ENCODE data around the gene GALNT3.

Gene GALNT3

DNA sequence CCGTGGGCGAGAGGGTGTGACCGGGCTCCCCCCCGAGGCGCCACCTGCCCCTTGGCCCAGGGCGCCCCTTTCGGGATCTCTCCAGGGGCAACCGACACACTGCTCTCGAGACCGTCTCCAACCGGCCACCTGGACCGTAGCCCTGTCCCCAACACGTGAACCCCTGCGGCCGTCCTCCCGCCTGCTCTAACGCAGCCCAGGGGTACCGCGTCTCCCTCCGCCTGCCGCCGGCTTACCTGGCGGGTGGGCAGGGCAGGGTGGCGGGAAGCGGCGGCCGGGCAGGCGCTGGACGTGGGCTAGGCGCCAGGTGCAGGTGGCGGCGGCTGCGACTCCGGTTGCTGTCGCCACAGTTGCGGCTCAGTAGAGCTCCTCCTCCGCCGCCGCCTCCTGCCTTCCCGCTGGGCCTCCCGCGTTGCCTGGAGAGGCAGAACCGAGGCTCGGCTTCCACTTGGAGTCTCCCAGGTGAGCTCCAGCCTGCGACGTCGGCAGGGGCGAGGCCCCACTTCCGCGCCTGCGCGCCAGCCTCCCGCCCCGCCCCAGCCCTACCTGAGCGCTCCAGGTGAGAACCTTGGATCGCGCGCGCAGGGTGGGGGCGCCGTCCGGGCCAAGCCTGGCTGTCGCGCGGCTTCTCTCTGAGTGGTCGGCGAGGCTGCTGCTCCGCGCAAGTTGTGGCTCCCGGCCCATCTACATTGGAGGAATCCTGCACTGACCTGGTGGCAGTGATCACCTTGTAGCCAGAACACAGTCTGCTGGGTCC, at the start of gene GALNT3:
Gene GALNT3 (minus strand): TSS at position 469 of the 757 bp plus-strand sequence. CDS start 23,547 bp downstream, outside the sequence.
- H3K4me3 ChIP-seq (ENCODE audit: low read depth, low read length): peak within 1 kb of the TSS; percentile 56
- TF ChIP-seq, protein P1, sequence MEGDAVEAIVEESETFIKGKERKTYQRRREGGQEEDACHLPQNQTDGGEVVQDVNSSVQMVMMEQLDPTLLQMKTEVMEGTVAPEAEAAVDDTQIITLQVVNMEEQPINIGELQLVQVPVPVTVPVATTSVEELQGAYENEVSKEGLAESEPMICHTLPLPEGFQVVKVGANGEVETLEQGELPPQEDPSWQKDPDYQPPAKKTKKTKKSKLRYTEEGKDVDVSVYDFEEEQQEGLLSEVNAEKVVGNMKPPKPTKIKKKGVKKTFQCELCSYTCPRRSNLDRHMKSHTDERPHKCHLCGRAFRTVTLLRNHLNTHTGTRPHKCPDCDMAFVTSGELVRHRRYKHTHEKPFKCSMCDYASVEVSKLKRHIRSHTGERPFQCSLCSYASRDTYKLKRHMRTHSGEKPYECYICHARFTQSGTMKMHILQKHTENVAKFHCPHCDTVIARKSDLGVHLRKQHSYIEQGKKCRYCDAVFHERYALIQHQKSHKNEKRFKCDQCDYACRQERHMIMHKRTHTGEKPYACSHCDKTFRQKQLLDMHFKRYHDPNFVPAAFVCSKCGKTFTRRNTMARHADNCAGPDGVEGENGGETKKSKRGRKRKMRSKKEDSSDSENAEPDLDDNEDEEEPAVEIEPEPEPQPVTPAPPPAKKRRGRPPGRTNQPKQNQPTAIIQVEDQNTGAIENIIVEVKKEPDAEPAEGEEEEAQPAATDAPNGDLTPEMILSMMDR (IDR thresholded peaks at IDR 0.05; ENCODE audit: borderline replicate concordance, insufficient read depth, low read depth, low read length): no peak

DNA sequence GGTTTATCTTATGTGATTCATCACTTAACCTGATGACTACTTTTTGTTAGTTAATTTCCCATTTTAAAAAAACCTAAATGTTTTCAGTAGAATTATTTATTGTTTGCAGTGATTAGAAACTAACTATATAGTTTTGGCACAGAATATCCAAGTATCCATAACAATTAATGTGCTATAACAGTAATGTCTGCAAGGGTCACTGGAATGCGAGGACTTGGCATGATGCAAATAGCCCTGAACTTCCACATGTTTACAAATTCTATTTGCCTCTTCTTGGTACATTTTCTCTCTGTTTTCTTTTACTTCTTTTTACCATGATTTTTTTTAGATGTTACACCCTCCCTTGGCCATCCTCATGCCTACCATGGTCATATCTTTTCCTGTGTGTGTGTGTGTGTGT, 49.3 kb upstream of the GALNT3 start:
- TF ChIP-seq, protein P1 (IDR thresholded peaks at IDR 0.05; ENCODE audit: borderline replicate concordance, insufficient read depth, low read depth, low read length): no peak
- H3K4me3 ChIP-seq (ENCODE audit: low read depth, low read length): no peak overlapping the region

DNA sequence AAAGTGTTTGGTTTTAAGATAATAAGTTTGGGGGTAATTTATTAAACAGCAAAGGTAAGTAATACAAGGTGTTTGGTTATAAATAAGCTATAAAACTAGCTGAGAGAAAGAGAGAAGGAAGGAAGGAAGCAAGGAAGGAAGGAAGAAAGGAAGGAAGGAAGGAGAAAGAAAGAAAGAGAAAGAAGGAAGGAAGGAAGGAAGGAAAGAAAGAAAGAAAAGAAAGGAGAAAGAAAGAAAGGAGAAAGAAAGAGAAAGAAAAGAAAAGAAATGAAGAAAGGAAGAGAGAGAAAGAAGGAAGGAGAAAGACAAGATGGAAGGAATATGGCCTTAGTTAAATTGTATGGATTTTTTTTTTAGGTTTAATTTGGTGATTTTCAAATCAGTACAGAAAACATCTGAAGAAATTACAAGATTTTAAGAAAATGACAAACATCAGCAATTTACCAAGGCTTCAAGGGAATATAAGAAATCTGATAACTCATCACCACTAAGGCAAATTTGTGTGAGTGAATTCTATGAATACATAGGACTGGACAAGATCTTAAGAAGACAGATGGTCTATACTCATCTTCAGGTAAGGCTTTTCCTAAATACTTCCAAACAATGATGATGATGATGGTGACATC, 46.4 kb upstream of the GALNT3 start:
- TF ChIP-seq, protein P1 (IDR thresholded peaks at IDR 0.05; ENCODE audit: borderline replicate concordance, insufficient read depth, low read depth, low read length): no peak
- no peak overlapping the region for H3K4me3 ChIP-seq (ENCODE audit: low read depth, low read length)

DNA sequence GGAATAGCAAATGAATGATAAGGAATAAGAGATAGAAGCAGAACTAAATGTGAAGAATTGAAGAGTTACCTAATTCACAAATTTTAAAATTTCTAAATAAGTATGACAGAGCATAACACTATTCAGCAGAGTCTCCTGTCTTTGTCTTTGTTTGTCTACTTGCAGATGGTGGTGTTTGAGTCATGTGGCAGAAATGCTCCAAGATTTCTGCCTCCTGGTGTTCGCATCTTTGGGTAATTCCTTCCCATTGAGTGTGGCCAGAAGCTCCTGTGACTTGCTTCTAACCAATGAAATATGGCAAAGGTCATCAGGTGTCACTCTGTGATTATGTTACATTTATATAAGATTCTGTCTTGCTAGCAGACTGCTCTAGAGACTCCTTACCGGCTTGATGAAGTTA, 45.6 kb upstream of the GALNT3 start:
- no peak overlapping the region for H3K4me3 ChIP-seq (ENCODE audit: low read depth, low read length)
- TF ChIP-seq, protein P1 (IDR thresholded peaks at IDR 0.05; ENCODE audit: borderline replicate concordance, insufficient read depth, low read depth, low read length): no peak

DNA sequence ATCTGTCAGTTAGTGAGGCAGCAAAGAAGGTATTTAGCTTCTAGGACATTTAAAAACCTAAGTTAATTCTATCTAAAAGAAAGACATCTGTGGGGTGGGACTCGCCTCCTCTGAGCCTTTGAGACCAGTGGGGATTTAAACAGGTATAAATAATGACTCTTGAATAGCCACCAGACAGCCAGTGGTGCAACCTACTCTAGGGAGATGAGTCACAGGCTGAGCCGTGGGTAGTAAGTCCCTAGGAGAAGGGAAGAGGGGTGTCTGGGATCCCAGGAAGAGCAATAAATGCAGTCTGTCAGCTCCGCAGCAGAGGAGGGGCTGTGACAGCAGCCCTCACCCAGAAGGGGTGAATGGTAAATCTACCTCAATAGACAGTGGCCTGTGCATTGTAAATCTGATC, 43.1 kb upstream of the GALNT3 start:
- no peak overlapping the region for H3K4me3 ChIP-seq (ENCODE audit: low read depth, low read length)
- TF ChIP-seq, protein P1 (IDR thresholded peaks at IDR 0.05; ENCODE audit: borderline replicate concordance, insufficient read depth, low read depth, low read length): no peak

DNA sequence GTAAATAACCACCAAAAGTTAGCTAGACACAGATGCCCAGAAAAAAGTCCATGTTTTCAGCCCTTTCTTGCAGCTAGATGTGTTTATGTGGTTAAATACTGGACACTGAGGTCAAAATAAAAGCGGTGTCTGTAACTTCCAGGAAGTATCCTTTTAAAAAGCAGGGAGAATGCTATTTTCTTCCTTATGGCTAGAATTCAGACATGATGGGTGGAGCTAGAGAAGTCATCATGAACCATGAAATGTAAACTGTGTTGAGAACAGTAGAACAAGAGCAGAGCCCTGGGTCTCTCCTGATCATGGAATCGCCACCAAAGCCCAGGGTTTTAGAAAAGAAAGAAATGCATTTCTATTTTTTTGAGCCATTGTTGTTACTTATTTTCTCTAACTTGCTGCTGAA, 41.3 kb upstream of the GALNT3 start:
- TF ChIP-seq, protein P1 (IDR thresholded peaks at IDR 0.05; ENCODE audit: borderline replicate concordance, insufficient read depth, low read depth, low read length): no peak
- H3K4me3 ChIP-seq (ENCODE audit: low read depth, low read length): no peak overlapping the region

DNA sequence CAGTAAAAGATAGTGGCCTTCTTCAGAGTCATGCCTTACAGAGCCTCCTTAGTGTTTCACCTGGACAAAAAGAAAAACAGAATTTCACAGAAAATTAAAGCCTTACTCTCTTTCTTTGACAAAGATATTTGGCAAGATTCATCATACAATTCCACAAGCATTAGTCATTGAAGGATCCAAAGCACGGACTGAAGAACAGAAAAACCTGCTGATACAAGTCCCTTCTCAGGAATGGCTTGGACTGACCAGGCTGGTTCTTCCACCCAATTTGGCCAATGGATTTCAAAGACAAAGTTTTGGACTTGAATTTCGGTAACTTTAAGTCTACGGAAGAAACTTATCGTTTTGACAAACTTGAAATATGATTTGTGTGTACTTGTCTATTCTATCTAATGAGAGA, 39.1 kb upstream of the GALNT3 start:
- no peak overlapping the region for H3K4me3 ChIP-seq (ENCODE audit: low read depth, low read length)
- TF ChIP-seq, protein P1 (IDR thresholded peaks at IDR 0.05; ENCODE audit: borderline replicate concordance, insufficient read depth, low read depth, low read length): no peak
